GM19397 (cell line): Measurements from ENCODE around the gene SH2D6.

Experiments used
- ATAC-seq: cut with Tn5 transposase; IDR thresholded peaks from one replicate; pipeline ENCODE4 v1.9.1; 2021; ENCODE audit warnings: mild to moderate bottlenecking, moderate library complexity; ENCODE audit not compliant: unreplicated experiment

SH2D6 gene

GRCh38 chr2:85421260-85422071 is 3.0 kb downstream of the SH2D6 start:
- ATAC-seq: no peak

- no peak for ATAC-seq
Observed at GRCh38 chr2:85422072-85422457, 3.6 kb downstream of the SH2D6 start.

GRCh38 chr2:85423525-85423924 is 5.0 kb downstream of the SH2D6 start:
- ATAC-seq: no peak

GRCh38 chr2:85425588-85425987 is 7.1 kb downstream of the SH2D6 start:
- no peak for ATAC-seq

GRCh38 chr2:85427300-85427835 is 8.9 kb downstream of the SH2D6 start:
- ATAC-seq: no peak

DNA sequence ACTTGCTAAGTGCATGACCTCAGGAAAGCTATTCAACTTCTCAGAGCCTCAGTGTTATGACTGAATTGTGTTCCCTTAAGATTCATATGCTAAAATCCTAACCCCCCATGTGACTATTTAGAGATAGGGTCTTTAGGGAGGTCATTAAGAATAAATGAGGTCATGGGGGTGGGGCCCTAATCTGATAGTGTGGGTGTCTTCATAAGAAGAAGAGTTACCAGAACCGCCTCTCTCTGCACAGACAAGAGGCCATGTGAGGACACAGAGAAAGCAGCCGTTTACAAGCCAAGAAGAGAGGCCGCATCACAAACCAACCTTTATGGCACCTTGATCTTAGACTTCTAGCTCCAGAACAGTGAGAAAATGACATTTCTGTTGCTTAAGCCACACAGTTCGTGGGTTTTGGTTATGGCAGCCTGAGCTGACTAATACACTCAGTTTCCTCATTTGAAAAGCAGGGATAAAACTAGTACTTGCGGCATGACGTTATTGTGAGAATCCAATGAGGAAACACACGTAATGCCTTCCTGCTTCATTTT is 9.9 kb downstream of the SH2D6 start:
- ATAC-seq: no peak

DNA sequence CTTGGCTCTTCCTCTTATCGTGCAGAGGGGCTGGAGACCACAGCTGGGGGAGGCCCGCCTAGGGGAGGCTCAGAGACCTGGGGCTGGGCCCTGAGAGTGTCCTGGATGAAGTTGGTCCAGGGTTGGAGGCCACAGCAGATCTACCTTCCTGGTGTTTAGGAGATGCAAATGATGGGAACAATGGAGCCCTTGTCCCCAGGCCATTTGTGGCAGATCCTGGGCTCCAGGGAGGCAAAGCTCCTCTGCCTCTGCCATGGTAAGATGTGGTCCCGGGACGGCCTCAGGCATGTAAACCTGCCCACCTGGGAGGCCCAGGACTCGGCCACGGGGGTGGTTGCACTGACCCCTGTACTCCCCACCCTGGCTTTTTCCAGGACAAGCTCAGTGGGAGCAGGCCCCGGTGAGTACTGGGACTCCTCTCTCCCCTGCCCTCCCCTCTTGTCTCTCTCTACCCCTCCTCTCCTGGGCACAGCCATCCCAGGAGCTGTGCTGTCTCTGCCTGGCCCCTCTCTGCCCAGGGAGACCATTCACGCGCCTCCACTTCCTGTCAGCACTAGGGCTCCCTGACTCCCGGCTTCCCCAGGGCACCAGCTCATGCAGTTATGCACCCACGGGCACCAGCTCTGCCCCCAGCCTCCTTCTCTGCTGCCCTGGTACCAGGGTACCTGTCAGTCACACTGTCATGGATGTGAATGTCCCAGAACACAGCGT is 10.9 kb downstream of the SH2D6 start:
- ATAC-seq: no peak

DNA sequence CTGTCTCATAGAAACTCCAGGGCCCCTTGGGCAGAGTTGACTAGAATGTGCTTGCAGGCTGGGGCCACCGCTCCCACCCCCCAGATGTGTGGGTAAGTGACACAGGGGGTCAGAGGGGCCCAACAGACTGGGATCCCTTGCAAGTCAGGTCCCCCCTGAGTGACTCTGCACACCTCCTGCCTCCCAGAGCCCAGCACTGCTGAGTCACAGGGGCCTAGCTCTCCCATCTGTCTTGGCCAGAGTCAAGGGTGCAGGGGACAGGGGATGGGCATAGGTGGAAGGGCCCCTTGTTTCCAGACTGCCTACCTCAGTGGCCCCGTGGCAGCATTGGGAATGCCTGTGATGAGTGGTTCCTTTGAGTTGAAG is 11.4 kb downstream of the SH2D6 start:
- ATAC-seq: no peak

DNA sequence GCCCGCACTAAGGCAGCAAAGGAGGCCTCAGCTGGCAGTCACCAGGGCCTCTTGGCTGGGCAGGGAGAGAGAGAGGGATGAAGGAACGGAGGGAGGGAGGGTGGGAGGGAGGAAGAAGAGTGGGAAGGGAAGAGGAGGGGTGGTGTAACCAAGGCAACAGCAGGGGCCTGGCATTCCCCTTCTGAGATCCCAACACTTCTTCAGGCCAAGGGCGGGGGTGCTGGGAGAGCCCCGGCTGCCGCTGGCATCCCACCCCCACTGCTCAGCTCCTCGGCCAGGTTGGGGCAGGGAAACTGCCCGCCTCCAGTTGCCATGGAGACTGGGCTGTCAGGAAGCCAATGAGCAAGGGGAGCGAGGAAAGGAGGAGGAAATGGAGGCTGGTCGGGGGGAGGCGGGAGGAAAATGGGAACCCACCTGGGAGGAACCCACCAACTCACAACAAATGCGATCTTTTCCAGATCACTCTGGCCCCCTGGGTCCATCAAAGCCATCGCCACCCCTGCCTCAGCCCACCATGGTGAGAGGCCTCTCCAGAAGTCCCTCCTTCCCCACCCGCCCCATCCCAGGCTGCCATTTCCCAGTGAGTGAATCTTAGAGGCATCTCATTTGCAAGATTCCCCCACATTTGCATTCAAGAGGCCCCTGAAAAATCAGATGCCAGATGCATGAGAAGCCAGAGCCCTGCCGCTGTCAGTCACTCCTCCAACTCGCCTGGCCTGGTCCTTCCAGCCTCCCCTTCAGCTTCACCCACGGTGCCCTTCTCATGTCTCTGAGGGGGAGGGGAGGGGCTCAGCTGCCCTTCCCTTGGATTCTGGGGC is 12.4 kb downstream of the SH2D6 start:
- ATAC-seq: no peak

GRCh38 chr2:85431570-85432205 is 13.2 kb downstream of the SH2D6 start:
- no peak for ATAC-seq

DNA sequence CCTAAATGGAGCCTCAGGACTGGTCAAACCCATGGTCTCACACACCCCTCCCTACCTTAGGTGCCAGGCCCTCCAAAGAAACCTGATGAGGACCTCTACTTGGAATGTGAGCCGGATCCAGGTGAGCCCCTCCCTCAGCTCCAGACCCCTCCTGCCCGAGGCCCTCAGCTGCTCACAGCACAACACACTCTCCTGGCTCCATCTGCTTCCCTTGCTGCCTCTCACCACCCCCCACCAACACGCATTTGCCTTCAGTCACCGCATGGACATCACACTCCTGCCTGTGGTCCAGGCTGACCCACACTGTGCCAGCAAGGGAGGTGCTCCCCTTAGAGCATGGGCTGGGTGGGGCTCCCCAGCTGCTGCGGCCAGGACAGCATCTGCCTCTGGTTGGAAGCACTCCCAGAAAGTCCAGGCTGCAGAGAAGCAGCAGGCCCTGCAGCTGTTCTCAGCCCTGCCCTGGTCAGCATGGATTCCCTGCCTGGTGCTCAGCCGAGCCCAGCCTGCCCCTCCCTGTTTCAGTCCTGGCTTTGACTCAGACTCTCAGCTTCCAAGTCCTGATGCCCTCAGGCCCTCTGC is 15.1 kb downstream of the SH2D6 start:
- ATAC-seq: no peak

- ATAC-seq: no peak
Observed at GRCh38 chr2:85434696-85435095, 16.2 kb downstream of the SH2D6 start.

DNA sequence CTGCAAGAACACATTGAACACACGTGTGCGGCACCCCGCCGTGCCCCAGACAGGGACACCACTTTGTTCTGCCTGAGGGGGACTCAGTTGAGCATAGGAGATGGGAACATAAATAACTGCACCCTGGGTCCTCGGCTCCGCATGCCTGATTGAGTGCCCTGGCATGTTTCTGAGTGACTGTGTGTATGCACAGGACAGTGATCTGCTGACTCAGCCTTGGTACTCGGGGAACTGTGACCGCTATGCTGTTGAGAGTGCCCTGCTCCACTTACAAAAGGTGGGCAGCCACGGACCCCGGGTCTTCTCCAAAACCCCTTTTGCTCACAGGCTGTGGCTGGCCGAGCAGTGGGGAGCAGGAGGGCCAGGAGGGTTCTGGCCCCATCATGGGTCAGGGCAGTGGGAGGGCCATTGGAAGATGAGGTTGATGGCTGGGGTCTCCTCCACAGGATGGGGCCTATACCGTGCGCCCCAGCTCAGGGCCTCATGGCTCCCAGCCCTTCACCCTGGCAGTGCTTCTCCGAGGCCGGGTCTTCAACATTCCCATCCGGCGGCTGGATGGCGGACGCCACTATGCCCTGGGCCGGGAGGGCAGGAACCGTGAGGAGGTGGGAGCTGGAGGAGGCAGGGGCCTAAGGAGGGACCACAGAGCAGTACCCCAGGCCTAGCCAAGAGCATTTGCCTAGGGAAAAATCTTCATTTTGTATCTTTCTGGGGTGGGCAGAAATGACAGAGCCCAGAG is 16.9 kb downstream of the SH2D6 start:
- ATAC-seq: no peak

DNA sequence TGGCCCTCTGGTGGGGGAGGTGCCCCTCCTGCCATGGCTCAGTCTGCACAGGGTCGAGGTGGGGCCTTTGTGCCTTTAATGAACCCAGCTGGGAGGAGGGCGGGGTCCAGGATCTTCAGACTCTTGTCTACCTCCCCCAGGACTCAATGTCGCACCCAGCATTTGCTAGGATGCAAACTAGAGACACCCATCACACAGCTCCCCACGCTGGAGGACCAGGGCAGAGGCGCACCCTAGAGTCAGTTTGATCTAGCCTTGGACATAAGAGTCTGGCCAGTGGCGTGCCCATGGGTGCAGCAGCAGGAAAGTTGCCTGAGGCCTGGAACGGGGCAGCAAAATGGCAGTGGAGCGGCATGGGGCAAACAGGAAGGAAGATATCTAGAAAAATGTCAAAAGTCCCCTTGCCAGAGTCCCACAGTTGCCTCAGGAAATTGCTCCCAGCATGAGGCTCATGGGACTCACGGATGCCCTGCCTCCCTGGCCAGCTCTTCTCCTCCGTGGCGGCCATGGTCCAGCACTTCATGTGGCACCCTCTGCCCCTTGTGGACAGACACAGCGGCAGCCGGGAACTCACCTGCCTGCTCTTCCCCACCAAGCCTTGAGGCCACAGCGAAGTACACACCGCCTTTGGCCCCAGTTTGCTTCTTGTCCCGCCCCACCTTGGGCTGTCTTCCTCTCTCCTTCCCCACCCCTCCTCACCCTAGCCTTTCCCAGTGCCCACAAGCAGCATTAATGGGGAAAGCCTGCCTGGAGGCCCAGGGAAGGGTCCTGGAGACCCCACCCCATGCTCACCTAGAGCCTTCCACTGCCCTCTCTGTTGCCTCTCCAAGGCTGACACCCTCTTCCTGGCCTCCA is 17.7 kb downstream of the SH2D6 start:
- no peak for ATAC-seq

- no peak for ATAC-seq
Observed at GRCh38 chr2:85436836-85437487, 18.4 kb downstream of the SH2D6 start.

DNA sequence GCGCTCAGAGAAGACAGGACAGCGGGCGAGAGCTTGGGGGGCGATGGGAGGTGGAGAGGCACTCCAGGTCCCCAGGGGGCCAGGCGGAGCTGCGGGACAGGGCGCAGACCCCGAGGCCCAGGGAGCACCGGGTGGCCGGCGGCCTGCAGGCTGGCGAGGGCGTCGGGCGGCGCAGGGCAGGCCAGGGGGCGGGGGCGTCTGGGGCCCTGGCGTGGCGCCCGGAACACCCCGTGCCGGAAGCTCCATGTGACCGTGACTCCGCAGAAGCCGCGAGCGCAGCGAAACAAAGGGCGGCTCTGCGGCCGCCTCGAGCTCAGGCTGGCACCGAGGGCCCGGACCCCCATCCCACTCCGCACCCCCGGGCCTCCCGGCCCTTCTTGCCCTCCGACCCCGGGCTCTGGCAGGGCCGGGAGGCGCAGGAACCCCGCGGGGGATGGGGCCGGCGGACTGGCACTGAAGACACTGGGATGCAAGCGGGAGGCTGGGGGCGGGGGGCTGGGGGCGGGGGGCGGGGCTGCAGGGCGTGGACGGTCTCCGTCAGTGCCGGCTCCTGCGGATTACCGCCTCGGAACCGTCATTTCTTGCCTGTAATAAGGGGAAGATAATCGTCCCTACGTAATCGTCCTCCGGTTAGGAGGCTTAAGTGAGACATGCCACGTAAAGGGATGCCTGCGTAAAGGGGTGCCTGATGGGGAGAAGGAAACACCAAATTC is 19.1 kb downstream of the SH2D6 start:
- peak; percentile 91 for ATAC-seq

DNA sequence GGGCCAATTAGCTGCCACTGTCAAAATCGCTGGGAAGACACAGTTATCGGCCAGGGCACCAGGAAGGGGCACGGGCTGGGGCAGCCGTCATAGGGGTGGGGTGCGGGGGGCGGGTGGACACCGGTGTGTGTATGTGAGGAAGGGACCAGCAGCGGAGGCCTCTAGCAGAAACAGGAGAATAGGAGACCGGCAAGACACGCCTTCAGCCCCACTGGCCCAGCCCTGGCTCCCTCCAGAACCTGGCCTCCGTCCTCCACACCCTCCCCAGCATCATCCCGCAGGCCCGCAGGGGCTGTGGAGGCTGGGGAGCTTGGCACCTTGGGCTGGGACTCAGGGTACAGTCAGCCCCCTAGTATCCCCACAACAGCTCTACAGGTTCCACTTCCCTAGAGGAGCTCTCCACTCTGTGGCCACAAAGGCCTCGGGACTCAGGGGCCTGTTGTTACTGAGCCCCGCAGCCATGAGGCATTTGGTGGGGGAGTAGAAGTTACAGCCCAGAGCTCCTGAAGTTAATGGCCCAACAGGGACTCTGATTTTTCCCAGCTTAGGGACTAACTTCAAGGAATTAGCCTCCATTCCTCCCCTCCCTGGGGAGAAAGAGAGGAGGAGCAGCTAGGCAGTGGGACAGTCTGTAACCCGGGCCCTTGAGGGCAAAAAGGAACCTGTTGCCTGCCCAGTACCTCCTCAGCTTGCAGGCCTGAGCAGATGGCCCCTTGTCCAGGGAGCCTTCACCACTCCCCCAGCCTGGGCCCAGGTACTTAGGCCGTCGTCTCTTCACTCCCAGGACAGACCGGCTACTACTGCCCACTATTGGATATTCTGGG is 19.9 kb downstream of the SH2D6 start:
- no peak for ATAC-seq
